Neural cell (in vitro differentiated cells): ENCODE data around the gene SLC11A2. TPM values are rescaled to one million over a fixed set of nuclear protein-coding genes. Genes with fewer than 3 reads are reported as not detected.
"Not testable (repeated sequence)": the region's sequence is repeated elsewhere in the genome, so short reads cannot be mapped to it uniquely, and the experiment has no call there.

Experiments used
- H2AFZ ChIP-seq: fragments of 200-600, 300-800 bp; sonication (generic), shearing (Covaris generic); 2 replicates; pipeline ENCODE4 v1.6.0; 2014; ENCODE audit warnings: low read depth, mild to moderate bottlenecking, antibody characterized with exemption, low read length, moderate library complexity
- H3F3A ChIP-seq: fragments of 200-600 bp; shearing (Covaris generic); 2 replicates; pipeline ENCODE4 v1.6.1; 2016; ENCODE audit warnings: mild to moderate bottlenecking, moderate library complexity, mixed read lengths, antibody characterized with exemption, low read length; ENCODE audit not compliant: insufficient read depth, poor library complexity, severe bottlenecking
- H3K27ac ChIP-seq: fragments of 200-600, 300-800 bp; sonication (generic), shearing (Covaris generic); 2 replicates; pipeline ENCODE4 v1.5.1; 2014; ENCODE audit warnings: mild to moderate bottlenecking, low read length, moderate library complexity
- H3K27me3 ChIP-seq: fragments of 300-800, 200-600 bp; sonication (generic), shearing (Covaris generic); 2 replicates; pipeline ENCODE4 v1.6.0; 2014; ENCODE audit warnings: mild to moderate bottlenecking, low read depth, low read length, moderate library complexity; ENCODE audit not compliant: insufficient read depth
- H3K36me3 ChIP-seq: fragments of 300-800, 200-600 bp; sonication (generic), shearing (Covaris generic); 2 replicates; pipeline ENCODE4 v1.5.1; 2014; ENCODE audit warnings: mild to moderate bottlenecking, antibody characterized with exemption, low read length, moderate library complexity; ENCODE audit not compliant: insufficient read depth
- H3K4me2 ChIP-seq: fragments of 300-800, 200-600 bp; sonication (generic), shearing (Covaris generic); 2 replicates; pipeline ENCODE4 v1.6.0; 2014; ENCODE audit warnings: mild to moderate bottlenecking, low read length
- H3K4me3 ChIP-seq: fragments of 300-800, 200-600 bp; sonication (generic), shearing (Covaris generic); 2 replicates; pipeline ENCODE4 v1.5.1; 2014; ENCODE audit warnings: mild to moderate bottlenecking, low read length, moderate library complexity
- H3K79me2 ChIP-seq: fragments of 200-600 bp; shearing (Covaris generic); replicated peaks from 2 replicates; pipeline ENCODE4 v1.6.0; 2014; ENCODE audit warnings: mild to moderate bottlenecking, low read length, moderate library complexity; ENCODE audit not compliant: insufficient read depth
- H3K9ac ChIP-seq: fragments of 300-800, 200-600 bp; sonication (generic), shearing (Covaris generic); 2 replicates; pipeline ENCODE4 v1.6.1; 2016; ENCODE audit warnings: mild to moderate bottlenecking, low read length, mixed read lengths
- H3K9me2 ChIP-seq: fragments of 200-600 bp; shearing (Covaris generic); 2 replicates; pipeline ENCODE4 v1.6.1; 2016; ENCODE audit warnings: mild to moderate bottlenecking, low read length, mixed read lengths; ENCODE audit not compliant: insufficient read depth
- H3K9me3 ChIP-seq: fragments of 200-600, 300-800 bp; sonication (generic), shearing (Covaris generic); 2 replicates; pipeline ENCODE4 v1.6.1; 2016; ENCODE audit warnings: mild to moderate bottlenecking, mixed run types, low read length, moderate library complexity, mixed read lengths
- H4K20me1 ChIP-seq: fragments of 200-600 bp; shearing (Covaris generic); 2 replicates; pipeline ENCODE4 v1.6.1; 2016; ENCODE audit warnings: mild to moderate bottlenecking, mixed run types; ENCODE audit not compliant: insufficient read depth
- CTCF ChIP-seq: fragments of 450-650 bp; IDR thresholded peaks from 2 replicates; pipeline ENCODE4 v1.5.1; 2014; ENCODE audit warnings: antibody characterized with exemption, mild to moderate bottlenecking, moderate library complexity; ENCODE audit not compliant: poor library complexity, severe bottlenecking
- EP300 ChIP-seq: fragments of 450-650 bp; conservative IDR thresholded peaks from 2 replicates; pipeline ENCODE4 v1.6.1; 2014; ENCODE audit warnings: antibody characterized with exemption, mild to moderate bottlenecking, moderate library complexity; ENCODE audit not compliant: poor library complexity, severe bottlenecking
- EZH2 ChIP-seq: fragments of 200-600, 300-800 bp; shearing (Covaris generic), sonication (generic); IDR thresholded peaks from 2 replicates; pipeline ENCODE4 v1.6.1; 2014; ENCODE audit warnings: antibody characterized with exemption, low read length, borderline replicate concordance, mild to moderate bottlenecking; ENCODE audit not compliant: insufficient read depth, poor library complexity, severe bottlenecking
- MXI1 ChIP-seq: fragments of 450-650 bp; conservative IDR thresholded peaks from 2 replicates; pipeline ENCODE4 v1.6.1; 2014; ENCODE audit warnings: antibody characterized with exemption, mild to moderate bottlenecking; ENCODE audit not compliant: poor library complexity, severe bottlenecking
- POLR2AphosphoS5 ChIP-seq: IDR thresholded peaks from 2 replicates; pipeline ENCODE4 v1.6.1; 2012
- RAD21 ChIP-seq: fragments of 450-650 bp; conservative IDR thresholded peaks from 2 replicates; pipeline ENCODE4 v1.6.1; 2014; ENCODE audit warnings: antibody characterized with exemption, mild to moderate bottlenecking, moderate library complexity
- SMC3 ChIP-seq: fragments of 450-650 bp; conservative IDR thresholded peaks from 2 replicates; pipeline ENCODE4 v1.6.1; 2014; ENCODE audit warnings: antibody characterized with exemption, mild to moderate bottlenecking, moderate library complexity; ENCODE audit not compliant: poor library complexity
- TAF1 ChIP-seq: IDR thresholded peaks from 2 replicates; pipeline ENCODE4 v1.6.1; 2012; ENCODE audit warnings: low read depth
- polyA plus RNA-seq: library from polyadenylated mRNA; depleted of rRNA; stranded (reverse); fragments of >200 nt; gene quantifications from 2 replicates; pipeline ENCODE4 v1.2.3, GENCODE V29; 2014
- TF ChIP-seq, protein P1 (sequence below): IDR thresholded peaks from 2 replicates; pipeline ENCODE4 v1.6.1; 2012; ENCODE audit warnings: borderline replicate concordance

The SLC11A2 gene
- polyA plus RNA-seq, 1 donor from 2014 or later = 62.3 TPM

DNA sequence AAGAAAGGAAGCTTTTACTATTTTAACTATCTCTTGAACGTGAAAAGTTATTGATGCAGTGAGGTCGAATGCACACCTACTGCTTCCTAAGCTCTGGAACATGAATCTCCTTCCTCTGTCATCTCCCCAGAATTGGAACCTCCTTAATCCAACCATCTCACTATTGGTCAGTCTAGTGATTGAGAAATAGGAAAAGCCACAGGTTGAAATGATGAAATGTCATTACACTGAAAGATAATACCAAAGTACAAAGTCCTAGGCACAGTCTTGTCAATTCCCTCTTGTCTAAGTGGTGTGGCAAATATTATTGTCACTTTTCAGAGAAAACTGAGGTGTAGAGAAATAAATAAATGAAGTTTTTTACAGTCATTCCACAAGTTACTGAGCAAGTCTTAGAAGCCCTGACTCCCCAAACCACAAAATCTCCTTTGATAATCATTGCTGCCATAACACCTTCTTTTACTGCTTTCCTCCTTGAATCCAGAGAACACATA is 93.3 kb downstream of the SLC11A2 start:
- no peaks in the 10 kb centered on the region for H3K79me2 ChIP-seq
- H3K9me2 ChIP-seq = no peaks in the 10 kb centered on the region
- H3K27ac ChIP-seq = no peak overlapping the region
- no peak overlapping the region for H3K4me3 ChIP-seq
- no peak overlapping the region for H3K9ac ChIP-seq
- no peaks in the 10 kb centered on the region for H3K36me3 ChIP-seq
- no peak overlapping the region for H2AFZ ChIP-seq
- no peaks in the 10 kb centered on the region for H3K27me3 ChIP-seq
- H4K20me1 ChIP-seq = no peaks in the 10 kb centered on the region
- no peaks in the 10 kb centered on the region for H3K9me3 ChIP-seq
- TF ChIP-seq MXI1 (no peak), SMC3 (no peak), TAF1 (no peak), RAD21 (no peak), CTCF (no peak), POLR2AphosphoS5 (no peak), EZH2 (no peak), EP300 (no peak)
- TF ChIP-seq, protein P1, sequence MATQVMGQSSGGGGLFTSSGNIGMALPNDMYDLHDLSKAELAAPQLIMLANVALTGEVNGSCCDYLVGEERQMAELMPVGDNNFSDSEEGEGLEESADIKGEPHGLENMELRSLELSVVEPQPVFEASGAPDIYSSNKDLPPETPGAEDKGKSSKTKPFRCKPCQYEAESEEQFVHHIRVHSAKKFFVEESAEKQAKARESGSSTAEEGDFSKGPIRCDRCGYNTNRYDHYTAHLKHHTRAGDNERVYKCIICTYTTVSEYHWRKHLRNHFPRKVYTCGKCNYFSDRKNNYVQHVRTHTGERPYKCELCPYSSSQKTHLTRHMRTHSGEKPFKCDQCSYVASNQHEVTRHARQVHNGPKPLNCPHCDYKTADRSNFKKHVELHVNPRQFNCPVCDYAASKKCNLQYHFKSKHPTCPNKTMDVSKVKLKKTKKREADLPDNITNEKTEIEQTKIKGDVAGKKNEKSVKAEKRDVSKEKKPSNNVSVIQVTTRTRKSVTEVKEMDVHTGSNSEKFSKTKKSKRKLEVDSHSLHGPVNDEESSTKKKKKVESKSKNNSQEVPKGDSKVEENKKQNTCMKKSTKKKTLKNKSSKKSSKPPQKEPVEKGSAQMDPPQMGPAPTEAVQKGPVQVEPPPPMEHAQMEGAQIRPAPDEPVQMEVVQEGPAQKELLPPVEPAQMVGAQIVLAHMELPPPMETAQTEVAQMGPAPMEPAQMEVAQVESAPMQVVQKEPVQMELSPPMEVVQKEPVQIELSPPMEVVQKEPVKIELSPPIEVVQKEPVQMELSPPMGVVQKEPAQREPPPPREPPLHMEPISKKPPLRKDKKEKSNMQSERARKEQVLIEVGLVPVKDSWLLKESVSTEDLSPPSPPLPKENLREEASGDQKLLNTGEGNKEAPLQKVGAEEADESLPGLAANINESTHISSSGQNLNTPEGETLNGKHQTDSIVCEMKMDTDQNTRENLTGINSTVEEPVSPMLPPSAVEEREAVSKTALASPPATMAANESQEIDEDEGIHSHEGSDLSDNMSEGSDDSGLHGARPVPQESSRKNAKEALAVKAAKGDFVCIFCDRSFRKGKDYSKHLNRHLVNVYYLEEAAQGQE = no peak
- no peak overlapping the region for H3K4me2 ChIP-seq
- H3F3A ChIP-seq = no peaks in the 10 kb centered on the region

DNA sequence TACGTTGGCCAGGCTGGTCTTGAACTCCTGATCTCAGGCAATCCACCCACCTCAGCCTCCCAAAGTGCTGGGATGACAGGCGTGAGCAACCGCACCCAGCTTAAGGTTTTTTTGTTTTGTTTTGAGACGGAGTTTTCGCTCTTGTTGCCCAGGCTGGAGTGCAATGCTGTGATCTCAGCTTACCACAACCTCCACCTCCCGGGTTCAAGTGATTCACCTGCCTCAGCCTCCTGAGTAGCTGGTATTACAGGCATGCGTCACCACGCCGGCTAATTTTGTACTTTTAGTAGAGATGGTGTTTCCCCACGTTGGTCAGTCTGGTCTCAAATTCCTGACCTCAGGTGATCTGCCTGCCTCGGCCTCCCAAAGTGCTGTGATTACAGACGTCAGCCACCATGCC is 95.7 kb downstream of the SLC11A2 start:
- not testable (repeated sequence) for H3K27ac ChIP-seq, H3K27me3 ChIP-seq, H3K9ac ChIP-seq, H3K4me3 ChIP-seq, H4K20me1 ChIP-seq, H2AFZ ChIP-seq, H3F3A ChIP-seq, H3K9me3 ChIP-seq, H3K9me2 ChIP-seq, H3K79me2 ChIP-seq, H3K4me2 ChIP-seq, H3K36me3 ChIP-seq

GRCh38 chr12:50929831-50930230 is 96.4 kb downstream of the SLC11A2 start:
- no peak overlapping the region for H3K9ac ChIP-seq
- H3K9me2 ChIP-seq = no peaks in the 10 kb centered on the region
- no peaks in the 10 kb centered on the region for H3F3A ChIP-seq
- H3K4me3 ChIP-seq = no peak overlapping the region
- no peaks in the 10 kb centered on the region for H4K20me1 ChIP-seq
- no peaks in the 10 kb centered on the region for H3K36me3 ChIP-seq
- H2AFZ ChIP-seq = no peak overlapping the region
- H3K4me2 ChIP-seq = no peak overlapping the region
- TF ChIP-seq EZH2 (no peak), CTCF (no peak), MXI1 (no peak), TAF1 (no peak), POLR2AphosphoS5 (no peak), EP300 (no peak), RAD21 (no peak), SMC3 (no peak)
- TF ChIP-seq, protein P1 = no peak
- H3K9me3 ChIP-seq = no peaks in the 10 kb centered on the region
- no peak overlapping the region for H3K27ac ChIP-seq
- H3K27me3 ChIP-seq = no peaks in the 10 kb centered on the region
- H3K79me2 ChIP-seq = no peaks in the 10 kb centered on the region
